ENCODE data around the gene NCBP2L.

DNA sequence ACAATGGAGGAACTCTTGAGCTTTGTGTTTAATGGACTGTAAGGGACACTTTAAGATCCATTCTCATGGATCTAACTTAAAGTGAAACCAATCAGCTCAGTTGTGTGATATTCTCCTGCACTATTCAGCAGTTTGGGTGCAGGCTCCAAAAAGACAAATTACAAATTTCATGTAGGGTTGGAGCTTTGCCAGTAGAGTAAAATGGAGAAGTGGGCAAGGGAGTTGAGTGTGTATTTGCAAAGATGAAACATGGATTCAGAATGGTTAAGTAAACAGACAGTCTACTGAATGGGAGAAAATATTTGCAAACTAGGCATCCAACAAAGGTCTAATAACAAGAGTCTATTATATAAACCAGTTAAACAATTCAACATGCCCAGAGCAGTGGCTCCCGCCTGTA lies 26.9 kb downstream of the NCBP2L start:
- TF ChIP-seq, protein P1, sequence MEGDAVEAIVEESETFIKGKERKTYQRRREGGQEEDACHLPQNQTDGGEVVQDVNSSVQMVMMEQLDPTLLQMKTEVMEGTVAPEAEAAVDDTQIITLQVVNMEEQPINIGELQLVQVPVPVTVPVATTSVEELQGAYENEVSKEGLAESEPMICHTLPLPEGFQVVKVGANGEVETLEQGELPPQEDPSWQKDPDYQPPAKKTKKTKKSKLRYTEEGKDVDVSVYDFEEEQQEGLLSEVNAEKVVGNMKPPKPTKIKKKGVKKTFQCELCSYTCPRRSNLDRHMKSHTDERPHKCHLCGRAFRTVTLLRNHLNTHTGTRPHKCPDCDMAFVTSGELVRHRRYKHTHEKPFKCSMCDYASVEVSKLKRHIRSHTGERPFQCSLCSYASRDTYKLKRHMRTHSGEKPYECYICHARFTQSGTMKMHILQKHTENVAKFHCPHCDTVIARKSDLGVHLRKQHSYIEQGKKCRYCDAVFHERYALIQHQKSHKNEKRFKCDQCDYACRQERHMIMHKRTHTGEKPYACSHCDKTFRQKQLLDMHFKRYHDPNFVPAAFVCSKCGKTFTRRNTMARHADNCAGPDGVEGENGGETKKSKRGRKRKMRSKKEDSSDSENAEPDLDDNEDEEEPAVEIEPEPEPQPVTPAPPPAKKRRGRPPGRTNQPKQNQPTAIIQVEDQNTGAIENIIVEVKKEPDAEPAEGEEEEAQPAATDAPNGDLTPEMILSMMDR (IDR thresholded peaks at IDR 0.05; ENCODE audit: low read length): no peak
- no peak for TF ChIP-seq EZH2 (IDR thresholded peaks at IDR 0.05; ENCODE audit: borderline replicate concordance, low read length)

All from OCI-LY1 (cell line).